GM20431 (cell line): Measurements from ENCODE around the gene FRRS1.
"Not testable (repeated sequence)": the region's sequence is repeated elsewhere in the genome, so short reads cannot be mapped to it uniquely, and the experiment has no call there.

ENCODE experiments used
- in situ Hi-C: fragments of 300-500 bp; cut with MseI, MboI; formaldehyde crosslinking; loops from one replicate; pipeline ENCODE4 v1.15.0; 2020; ENCODE audit warnings: low sequenced_read_pairs; ENCODE audit not compliant: unreplicated experiment

Gene FRRS1, protein sequence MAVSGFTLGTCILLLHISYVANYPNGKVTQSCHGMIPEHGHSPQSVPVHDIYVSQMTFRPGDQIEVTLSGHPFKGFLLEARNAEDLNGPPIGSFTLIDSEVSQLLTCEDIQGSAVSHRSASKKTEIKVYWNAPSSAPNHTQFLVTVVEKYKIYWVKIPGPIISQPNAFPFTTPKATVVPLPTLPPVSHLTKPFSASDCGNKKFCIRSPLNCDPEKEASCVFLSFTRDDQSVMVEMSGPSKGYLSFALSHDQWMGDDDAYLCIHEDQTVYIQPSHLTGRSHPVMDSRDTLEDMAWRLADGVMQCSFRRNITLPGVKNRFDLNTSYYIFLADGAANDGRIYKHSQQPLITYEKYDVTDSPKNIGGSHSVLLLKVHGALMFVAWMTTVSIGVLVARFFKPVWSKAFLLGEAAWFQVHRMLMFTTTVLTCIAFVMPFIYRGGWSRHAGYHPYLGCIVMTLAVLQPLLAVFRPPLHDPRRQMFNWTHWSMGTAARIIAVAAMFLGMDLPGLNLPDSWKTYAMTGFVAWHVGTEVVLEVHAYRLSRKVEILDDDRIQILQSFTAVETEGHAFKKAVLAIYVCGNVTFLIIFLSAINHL

DNA sequence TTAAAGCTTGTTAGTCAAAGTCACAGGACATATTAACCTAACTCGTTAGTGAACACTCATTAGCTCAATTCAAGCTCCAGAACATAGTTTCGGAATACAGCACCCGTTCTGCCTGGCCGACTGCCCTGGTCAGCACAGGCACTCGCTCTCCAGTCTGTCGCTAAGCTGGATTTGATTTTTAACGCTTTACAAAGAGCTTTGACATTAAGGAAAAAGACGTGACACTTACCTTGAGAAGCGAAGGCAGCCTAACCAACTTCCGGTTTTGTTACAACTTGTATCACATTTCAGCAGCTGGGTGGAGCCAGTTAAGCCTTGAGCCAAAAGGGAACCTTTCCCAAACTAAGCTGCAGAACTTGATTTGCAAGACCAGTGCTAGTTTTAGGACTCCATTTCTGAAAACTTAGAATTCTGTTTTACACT, at the start of gene FRRS1:
Gene FRRS1 (minus strand): TSS at position 258 of the 423 bp plus-strand sequence. CDS start 17,867 bp downstream, outside the sequence.
- in situ Hi-C loops: no loop called here

DNA sequence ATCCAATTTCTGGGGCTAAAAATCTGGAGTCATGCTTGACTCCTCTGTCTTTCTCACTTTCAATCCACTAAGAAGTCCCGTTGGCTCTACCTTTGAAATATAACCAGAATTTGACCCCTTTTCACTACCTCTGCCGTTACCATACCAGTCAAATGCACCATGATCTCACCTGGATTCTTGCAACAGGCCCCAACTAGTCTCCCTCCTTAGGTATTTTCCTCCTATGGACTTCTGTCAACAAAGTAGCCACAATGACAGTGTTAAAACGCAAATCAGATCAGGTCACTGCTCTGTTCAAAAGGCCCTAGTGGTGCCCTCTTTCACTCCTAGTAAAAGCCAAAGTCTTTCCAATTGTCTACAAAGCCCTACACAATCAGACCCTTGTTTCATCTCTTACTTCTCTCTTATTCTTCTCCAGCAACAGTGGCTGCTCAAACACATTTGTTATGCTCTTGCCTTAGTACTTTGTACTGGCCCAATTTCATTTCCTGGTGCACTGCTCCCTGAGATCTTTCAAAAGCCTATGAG, 48.0 kb upstream of the FRRS1 start:
- in situ Hi-C loops: loop anchor here (25.0 kb wide), 2 partner anchors 648 to 1073 kb away; partner anchors contain the start of genes EXTL2 and SLC30A7

DNA sequence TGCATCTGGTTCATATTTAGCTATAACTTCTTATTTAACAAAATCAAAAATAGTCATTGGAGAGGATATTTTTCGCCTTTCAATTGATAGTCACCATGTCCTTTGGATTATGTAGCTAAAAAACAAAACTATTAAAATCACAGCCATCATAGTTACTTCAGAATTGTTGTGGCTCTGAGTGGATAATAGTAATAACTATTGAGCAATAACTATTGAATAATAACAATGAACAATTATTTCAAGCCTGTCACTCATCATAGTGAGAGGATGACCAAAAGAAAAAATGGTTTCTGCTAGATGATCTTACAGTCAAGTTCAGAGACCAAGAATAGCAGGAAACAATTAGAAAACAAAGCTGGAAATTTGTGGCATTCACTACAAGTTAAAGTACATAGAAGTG, 45.3 kb upstream of the FRRS1 start:
- in situ Hi-C loops: loop anchor here (25.0 kb wide), 2 partner anchors 651 to 1076 kb away; partner anchors contain the start of genes EXTL2 and SLC30A7

DNA sequence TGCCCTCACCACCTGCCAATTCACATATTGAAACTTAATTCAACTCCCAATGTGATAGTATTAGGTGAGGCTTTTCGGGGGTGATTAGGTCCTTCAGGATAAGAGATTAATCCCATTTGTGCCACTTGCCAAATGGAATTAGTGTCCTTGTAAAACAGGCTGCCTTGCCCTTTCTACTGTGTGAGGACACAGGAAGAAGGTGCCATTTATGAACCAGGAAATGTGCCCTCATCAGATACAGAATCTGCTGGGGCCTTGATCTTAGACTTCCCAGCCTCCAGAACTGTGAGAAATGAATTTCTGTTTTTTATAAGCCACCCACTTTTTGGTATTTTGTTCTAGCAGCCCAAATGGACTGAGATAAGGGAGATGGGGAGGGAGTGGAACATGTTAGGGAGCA, 44.6 kb upstream of the FRRS1 start:
- in situ Hi-C loops: loop anchor here (25.0 kb wide), 2 partner anchors 651 to 1076 kb away; partner anchors contain the start of genes EXTL2 and SLC30A7

DNA sequence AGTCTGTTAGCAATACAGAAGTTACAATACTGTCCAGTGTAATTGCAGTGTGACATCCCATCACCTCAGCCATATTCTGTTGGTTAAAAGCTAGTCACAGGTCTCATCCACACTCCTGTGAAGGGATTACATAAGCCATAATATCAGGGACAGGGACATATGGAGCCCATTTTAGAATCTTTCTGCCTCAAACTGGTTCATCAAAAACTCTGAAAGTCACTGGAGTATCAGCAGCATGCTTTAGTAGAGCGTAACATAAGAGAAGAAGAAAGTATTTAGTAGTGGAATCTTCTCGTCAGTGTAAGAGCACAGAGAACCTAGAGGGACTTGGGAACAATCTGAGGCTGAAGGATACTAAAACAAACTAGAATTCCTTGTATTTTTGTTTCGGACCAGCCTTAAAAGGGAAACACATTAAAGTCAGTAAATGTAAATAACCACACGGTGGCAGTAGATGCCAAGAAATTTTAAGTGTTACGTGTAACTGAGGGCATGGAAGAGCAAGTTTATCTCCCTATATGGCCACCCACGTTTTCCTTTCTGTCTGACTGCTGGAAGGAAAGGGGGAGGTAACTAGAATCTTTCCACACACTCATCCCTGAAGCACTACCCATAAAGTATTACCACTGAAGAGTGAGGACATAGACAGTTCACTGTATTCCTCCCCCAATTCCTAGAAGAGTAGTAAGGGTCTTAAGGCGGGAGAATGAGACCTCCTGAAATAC, 42.1 kb upstream of the FRRS1 start:
- in situ Hi-C loops: loop anchor here (25.0 kb wide), 2 partner anchors 654 to 1079 kb away; partner anchors contain the start of genes EXTL2 and SLC30A7

DNA sequence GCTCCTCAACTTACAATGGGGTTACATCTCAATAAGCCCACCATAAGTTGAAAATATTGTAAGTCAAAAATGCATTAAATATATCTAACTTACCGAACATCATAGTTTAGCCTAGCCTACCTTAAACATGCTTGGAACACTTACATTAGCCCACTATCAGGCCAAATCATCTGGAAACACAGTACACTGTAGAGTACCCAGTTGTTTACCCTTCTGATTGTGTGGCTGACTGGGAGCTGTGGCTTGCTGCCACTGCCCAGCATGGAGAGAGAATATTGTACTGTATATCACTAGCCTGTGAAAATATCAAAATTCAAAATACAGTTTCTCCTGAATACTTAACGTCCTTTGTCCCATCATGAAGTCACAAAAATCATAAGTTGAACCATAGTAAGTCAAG, 40.4 kb upstream of the FRRS1 start:
- in situ Hi-C loops: loop anchor here (25.0 kb wide), 2 partner anchors 655 to 1080 kb away; partner anchors contain the start of genes EXTL2 and SLC30A7

DNA sequence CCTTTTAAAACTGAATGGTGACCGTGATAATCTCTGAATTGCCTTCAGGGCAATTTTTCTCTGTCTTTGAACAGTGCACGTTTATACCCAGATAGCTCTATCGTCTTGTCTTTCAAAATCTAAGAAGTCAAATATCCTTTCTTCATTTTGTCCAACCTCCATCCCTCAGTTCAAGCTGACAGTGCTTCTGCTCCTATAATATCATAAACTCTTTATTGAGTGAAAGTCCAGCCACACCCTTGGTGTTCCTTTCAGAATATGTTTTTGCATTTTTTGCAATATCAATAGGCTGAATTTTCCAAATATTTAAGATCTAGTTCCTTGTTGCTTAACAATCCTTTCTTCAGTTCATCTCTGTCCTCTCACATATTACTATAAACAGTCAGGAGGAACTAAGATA, 35.1 kb upstream of the FRRS1 start:
- in situ Hi-C loops: loop anchor here (25.0 kb wide), 2 partner anchors 661 to 1086 kb away; partner anchors contain the start of genes EXTL2 and SLC30A7

DNA sequence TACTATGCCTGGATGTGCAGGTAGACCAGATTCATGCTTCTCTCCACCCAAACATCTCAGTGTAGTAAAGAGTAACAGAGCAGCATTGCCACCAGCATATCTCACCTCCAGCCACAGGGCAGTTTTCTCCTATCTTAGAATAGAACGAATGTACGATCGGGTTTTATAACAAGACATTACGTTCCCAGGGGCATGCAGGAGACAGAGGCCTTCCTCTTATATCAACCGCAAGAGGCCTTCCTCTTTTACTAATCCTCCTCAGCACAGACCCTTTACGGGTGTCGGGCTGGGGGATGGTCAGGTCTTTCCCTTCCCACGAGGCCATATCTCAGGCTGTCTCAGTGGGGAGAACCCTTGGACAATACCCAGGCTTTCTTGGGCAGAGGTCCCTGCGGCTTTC, 27.4 kb upstream of the FRRS1 start:
- in situ Hi-C loops: not testable (repeated sequence)

DNA sequence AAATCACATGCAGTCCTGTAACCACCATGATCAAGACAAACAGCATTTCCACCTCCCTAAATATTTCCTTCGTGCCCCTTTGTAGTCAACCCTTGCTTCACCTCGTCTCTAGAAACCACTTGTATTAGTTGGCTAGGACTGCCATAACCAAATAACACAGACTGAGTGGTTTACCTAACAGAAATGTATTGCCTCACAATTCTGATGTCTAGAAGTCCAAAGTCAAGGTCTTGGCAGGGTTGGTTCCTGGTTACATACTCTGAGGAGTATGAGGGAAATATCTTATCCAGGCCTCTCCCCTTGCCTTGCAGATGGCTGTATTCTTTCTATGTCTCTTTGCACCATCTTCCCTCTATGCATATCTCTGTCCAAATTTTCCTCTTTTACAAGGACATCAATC, 23.3 kb upstream of the FRRS1 start:
- in situ Hi-C loops: no loop called here

DNA sequence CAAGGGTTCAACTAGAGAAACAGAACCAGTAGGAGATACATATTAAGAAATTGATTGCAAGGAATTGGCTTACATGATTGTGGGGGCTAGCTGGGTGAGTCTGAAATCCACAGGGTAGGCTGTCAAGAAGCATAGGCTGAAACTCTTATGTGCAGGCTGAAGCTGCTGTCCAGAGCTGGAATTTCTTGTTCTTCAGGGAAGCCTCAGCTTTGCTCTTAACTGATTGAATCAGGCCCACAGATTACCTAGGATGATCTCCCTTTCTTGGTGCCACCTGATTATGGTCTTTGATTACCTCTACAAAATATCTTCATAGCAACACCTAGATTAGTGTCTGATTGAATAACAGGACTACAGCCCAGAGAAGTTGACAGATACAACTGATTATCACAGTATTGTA, 22.5 kb upstream of the FRRS1 start:
- in situ Hi-C loops: no loop called here

DNA sequence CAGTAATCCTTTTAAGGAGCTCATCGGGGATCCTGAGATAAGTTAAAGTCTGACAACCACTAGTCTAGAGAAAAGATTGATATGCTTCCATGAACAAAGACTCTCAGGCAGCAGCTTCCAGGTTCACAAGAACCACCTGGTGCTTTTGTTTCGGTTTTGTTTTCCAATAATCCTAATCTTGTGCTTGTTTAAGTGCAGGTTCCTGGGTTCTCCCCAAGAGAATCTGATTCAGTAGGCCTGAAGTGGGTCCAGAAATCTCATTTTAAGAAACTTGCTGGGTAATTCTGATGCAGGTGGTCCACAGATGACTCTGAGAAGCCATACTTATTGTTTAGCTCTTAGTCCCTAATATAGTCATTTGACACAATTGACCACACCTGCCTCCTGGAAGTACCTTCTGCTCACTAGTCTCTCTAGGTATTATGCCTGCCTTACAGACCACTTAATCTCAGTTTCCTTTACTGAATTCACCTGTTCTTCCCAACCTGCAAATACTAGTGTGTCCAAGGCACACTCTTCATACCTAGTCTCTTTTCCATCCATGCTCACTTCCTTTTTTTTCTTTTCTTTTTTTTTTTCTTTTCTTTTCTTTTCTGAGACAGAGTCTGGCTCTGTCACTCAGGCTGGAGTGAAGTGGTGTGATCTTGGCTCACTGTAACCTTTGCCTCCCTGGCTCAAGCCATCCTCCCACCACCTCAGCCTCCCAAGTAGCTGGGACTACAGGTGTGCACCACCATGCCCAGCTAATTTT, 20.5 kb upstream of the FRRS1 start:
- in situ Hi-C loops: no loop called here

DNA sequence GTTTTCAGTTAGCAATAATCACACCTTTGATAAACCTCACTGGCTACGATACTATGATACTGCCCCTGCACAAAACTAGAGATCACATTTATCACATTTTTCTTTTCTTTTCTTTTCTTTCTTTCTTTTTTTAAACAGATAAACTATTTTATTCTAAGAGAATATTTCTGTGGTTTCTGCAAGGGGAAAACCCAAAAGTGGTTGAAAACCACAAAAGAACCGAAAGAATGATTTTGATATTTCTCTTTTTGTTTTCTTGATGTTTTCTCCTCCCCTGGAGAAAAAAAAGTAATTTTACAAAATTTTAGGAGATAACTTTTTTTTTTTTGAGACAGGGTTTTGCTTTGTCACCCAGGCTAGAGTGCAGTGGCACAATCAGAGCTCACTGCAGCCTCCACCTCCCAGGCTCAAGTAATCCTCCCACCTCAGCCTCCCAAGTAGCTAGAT, 18.4 kb upstream of the FRRS1 start:
- in situ Hi-C loops: no loop called here

DNA sequence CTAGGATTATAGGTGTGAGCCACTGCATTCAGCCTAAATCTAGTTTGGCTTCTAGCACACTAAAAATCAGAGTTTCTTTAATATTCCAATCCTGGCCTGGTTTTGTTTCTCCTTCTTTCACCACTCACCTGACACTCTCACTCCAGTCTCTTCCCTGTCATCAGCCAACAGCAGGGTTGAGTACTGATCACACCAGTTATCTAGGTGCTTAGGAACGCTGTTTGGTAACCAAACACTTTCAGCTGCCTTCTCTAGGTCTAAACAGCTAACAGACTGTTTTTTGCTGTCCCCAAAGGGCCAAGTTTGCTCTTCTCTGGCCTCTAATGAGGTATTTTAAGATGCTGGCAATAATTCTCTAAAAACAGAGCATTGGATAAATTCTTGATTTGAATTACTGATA, 17.7 kb upstream of the FRRS1 start:
- in situ Hi-C loops: no loop called here

DNA sequence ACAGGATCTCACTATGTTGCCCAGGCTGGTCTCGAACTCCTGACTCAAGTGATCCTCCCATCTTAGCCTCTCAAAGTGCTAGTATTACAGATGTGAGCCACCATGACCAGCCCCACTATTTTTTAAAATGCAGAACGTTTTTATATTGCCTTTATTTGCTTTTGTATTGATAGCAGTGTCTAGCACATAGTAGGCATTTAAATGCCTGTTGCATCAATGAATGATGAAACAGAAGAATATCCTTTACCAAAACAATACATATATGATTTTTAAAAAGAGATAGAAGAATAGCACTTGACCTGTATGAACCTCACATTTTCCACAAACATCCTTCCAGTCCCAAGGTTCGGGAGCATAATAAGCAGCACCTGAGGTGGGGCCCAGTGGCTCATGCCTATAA, 16.5 kb upstream of the FRRS1 start:
- in situ Hi-C loops: no loop called here

DNA sequence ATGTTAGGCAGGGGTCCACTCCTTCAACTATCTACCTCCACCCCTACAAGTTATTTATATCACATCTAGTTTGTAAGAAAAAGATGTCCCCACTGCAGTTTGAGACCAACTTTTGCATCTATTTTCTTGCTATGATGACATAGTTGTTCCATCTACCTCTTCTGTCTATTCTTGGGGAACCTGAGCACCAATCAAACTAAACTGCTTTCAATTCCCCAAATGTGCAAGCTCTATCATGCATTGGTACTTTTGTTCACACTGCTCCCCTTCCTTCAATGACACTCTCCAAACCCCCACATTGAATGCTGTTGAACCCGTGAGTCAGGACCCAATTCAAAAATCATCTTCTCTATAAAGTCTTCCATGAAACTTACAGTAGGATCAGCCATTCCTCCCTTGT, 16.0 kb upstream of the FRRS1 start:
- in situ Hi-C loops: no loop called here

DNA sequence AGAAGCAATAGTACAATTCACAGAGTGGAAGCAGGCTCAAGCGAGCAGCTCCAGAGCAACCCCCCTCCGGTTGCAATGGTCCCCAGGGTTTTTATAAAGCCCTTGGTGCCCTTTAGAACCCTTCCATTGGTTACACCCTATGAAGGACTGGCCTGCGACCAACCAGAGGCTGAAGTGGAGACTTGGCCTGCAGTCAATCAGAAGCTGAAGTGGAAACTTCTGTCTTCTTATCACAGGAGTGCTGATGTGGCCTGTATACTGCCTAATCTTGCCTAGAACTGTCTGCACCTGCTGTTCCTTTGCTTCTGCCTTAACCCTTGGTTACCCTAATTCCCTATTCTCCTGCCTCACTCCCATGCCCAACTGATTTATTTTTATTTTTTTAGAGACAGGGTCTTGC, 15.4 kb upstream of the FRRS1 start:
- in situ Hi-C loops: no loop called here

DNA sequence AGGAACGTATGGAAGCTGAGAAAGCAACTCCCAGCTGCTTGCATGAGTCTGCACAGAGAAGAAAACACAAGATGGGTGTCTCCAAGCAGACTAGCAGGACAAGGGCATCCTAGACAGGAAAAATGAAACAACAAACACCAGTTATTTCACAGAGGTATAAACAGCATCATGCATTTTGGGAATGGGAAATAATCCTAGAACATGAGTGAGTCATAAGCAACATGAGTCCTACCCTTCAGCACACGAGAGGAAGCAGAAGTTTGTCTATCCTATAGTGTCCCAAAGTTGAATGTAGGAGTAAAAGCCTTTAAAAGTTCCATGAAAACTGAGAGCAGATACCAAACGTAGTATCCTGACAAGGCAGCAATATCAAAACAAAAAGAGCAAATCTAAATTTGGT, 11.3 kb upstream of the FRRS1 start:
- in situ Hi-C loops: no loop called here

DNA sequence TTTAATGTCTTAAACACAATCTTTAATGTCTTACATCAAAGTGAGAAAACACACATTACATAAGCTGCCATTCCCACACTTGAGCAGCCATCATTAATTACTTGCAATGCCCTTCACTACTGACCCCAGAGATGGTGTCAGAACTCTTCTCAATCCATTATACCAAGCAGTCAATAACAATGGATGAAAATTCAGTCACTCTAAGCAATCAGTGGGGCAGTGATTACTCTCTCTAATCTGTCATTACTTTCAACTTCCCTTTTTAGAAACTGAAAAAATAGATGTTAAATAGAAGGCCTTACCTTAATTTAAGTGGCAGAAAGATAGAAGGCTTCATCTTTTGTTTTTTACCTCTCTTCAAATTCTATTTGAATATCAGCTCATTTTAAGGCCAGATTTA, 9.7 kb upstream of the FRRS1 start:
- in situ Hi-C loops: no loop called here

DNA sequence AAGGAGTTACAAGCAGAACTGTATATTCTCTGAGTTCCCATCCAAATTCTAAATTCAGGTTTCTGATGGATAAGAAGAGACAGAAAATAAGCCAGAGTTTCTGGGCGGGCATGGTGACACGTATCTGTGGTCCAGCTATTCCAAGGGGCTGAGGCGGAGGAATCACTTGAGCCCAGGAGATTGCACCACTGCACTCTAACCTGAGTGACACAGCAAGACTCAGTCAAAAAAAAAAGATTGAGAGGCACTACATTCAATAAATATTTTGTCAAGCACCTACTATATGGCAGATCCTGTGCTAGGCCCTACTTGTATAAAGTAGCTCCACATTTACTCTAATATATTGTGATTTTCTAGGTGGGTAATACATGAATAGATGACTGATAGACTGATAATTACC, 6.4 kb upstream of the FRRS1 start:
- in situ Hi-C loops: no loop called here

DNA sequence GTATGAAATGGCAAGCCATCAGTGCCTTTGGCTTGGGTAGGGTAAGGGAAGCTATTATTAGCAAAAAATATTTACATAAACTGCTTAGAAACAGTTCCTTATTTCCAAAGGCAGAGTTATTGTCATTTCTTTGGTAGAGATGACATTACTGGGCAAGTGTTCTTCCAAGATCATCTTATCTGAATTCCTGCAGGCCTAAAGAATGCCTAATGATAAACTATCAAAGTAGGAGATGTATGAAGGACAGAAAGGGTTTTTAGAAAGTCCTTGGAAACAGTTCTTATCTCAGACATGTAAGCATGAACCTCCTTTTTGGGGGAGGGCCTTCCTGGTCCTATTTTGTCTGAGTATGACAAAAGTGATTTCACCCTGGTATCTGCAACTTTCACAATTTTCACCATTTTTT, 5.1 kb upstream of the FRRS1 start:
- in situ Hi-C loops: no loop called here
